HuH-7.5 (cell line): Measurements from ENCODE around the gene ENOX2.
"Not testable (repeated sequence)": the region's sequence is repeated elsewhere in the genome, so short reads cannot be mapped to it uniquely, and the experiment has no call there.

ENCODE experiments used
- DNase-seq: peaks from one replicate; pipeline ENCODE4 v3.0.0; 2011; ENCODE audit warnings: low spot score

ENOX2 gene

GRCh38 chrX:130826249-130826648 is 76.8 kb downstream of the ENOX2 start:
- no peak for DNase-seq

DNA sequence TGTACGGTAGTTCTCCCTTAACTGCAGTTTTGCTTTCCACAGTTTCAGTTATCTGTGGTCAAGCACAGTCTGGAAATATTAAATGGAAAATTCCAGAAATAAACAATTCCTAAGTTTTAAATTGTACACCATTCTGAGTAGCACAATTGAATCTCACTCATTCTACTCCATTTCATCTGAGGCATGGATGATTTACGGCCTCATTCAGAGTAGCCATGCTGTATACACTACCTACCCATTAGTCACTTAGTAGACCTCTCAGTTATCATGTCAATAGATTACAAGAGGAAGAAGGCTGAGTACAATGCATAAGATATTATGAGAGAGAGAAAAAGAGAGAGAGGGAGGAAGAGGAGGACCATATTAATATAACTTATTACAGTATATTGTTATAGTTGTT is 77.5 kb downstream of the ENOX2 start:
- DNase-seq, result no peak

GRCh38 chrX:130819367-130819766 is 83.6 kb downstream of the ENOX2 start:
- not testable (repeated sequence) for DNase-seq

DNA sequence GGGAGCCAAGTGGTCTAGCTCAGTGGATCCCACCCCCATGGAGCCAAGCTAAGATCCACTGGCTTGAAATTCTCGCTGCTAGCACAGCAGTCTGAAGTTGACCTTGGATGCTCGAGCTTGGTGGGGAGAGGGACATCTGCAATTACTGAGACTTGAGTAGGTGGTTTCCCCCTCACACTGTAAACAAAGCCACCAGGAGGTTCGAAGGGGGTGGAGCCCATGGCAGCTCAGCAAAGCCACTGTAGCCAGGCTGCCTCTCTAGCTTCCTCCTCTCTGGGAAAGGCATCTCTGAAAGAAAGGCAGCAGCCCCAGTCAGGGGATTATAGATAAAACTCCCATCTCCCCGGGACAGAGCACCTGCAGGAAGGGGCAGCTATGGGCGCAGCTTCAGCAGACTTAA is 89.1 kb downstream of the ENOX2 start:
- not testable (repeated sequence) for DNase-seq

DNA sequence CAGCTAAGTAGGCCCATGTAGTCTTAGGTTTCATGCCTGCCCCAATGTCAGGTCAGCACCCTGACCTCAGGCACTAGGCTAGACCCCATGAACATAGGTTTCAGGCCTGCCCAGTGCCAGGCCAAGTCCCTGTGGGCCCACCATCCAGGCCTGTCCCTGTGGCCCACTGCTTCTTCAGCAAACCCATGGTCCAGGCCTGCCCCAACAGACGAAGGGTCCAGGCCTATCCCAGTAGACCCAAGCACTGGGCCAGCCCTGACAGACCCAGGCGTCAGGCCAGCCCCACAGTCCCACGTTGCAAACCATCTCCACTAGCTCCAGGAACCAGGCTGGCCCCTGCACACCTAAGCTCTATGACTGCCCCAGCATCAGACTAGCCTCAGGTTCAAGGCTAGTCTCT is 92.4 kb downstream of the ENOX2 start:
- DNase-seq, result no peak

GRCh38 chrX:130805903-130806302 is 97.1 kb downstream of the ENOX2 start:
- no peak for DNase-seq

DNA sequence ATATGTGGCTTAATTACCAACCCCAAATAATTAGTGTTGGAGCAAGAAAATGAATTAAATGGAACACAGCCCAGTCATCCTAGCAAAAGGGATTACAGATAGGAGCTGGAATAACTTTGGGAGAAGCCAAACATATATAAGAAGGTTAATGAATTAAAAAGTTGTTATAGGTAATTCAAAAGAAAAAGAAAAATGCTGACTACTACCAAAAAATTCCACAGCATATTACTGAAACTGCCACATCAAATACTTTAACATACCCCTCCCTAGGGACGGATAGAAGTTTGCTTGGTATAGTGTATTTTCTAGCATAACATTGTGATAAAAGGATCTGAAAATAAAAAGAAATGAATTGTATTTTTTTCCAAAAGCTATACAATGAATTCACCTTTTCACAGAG is 99.5 kb downstream of the ENOX2 start:
- no peak for DNase-seq

DNA sequence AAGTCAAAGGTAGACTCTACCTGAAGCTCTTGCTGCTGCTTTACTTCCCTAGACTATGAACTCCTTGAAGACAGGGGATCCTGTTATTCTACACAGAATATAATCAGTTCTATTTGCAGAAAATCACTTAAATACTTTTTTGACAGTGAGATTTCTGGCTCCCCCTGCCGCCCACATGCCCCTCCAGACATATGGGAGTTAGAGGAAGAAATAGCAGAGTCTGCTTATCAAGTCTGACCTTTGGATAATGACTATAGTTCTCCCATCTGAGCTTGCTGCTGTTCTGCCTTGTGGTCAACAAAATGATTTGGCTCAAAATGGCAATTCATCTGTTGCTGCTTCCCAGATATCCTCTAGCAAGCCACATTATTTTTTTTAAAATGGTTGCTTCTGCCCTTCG is 101.1 kb downstream of the ENOX2 start:
- no peak for DNase-seq

DNA sequence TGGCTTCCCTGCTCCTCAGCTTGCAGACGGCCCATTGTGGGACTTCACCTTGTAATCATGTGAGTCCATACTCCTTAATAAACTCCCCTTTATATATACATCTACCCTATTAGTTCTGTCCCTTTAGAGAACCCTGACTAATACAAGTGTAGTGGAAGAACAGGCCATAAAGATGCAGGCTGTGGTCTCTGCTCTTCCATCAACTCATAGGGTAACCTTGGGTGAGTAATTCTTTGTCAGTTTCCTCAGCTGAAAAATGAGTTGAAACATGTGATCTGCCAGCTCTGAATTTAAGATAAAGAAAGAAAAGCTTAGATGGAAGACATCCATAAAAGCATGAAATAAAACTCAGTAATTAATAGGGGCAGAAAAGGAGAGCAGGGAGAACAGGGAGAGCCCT is 103.6 kb downstream of the ENOX2 start:
- DNase-seq, result no peak

DNA sequence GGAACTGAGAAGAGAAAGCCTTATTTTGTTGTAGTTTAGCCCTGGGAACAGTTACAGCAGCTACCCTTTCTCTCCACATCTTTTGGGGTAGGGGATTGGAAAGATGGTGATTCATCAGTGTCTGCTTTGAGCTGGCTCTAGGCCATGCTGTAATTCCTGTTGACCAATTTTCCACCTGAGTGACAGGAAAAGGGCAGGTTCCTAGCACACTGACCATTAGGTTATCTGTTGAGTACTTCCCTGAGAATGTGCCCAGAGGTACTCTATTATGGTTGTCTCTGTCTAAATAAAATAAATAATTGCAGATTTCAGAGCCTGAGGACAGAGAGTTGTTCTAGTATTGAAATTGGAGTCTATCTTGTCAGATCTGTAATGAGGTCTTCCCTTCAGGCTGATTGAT is 109.0 kb downstream of the ENOX2 start:
- DNase-seq, result no peak

DNA sequence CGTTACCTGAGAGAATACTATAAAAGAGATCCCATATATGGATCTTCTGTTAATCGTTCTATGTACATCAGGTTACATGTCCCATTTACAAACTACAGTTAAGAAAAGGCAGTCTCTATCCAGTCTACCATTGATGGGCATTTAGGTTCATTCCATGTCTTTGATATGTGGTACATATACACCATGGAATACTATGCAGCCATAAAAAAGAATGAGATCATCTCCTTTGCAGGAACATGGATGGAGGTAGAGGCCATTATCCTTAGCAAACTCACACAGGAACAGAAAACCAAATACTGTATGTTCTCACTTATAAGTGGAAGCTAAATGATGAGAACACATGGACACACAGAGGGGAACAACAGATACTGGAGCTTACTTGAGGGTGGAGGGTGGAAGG is 111.1 kb downstream of the ENOX2 start:
- DNase-seq, result not testable (repeated sequence)

- no peak for DNase-seq
Observed at GRCh38 chrX:130789793-130790192, 113.2 kb downstream of the ENOX2 start.

DNA sequence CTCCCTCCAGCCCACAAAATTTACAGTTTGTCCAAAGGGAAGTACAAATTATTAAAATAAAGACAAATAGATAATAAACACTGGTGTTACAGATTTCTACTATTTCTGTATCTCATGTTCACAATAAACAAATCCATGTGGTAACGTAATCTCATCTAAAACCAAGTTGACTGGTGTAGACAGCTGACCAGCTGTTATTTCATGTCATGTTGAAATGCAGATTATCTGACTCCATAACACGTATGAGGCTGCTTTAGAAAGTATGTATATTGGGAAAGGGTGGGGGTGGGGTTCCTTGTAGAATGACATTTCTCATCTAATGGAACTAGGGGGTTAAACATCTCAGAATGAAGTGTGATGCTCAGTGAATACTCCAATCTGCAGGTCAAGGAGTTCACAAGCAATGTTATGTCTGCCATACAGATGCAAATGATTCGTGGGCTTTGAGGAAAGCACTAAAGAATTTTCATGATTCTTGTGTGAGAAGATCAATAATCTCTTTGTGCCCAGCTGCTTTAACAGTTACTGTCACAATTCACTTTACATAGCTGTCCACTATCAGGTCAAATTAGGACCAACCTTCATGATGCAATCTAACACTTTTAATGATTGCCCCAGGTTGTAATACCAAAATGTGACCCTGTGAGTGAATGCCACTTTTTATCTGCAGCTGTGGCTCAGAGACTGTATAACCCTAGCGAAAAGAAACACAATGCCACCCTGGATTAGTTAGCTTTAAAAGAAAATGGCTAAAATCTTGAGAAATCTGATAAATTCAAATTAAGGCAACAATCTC is 114.0 kb downstream of the ENOX2 start:
- DNase-seq, result no peak

DNA sequence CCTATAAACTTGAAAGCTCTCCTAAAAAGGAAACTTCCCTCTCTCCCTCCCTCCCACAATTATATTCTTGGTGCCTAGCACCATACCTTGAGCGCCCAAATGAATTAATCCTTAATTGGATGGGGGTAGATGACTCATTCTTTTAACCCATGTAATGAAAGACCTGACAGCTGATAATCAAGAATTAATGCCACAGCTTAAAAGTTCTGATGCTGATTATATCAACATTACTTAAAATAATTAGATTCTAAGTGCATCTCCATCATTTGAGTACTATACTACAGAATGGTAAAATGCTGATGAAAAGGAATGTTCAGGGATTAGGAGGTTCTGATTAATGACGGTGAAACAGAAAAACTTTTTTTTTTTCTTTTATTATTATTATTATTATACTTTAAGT is 117.0 kb downstream of the ENOX2 start:
- DNase-seq, result no peak

GRCh38 chrX:130778773-130779172 is 124.2 kb downstream of the ENOX2 start:
- no peak for DNase-seq

DNA sequence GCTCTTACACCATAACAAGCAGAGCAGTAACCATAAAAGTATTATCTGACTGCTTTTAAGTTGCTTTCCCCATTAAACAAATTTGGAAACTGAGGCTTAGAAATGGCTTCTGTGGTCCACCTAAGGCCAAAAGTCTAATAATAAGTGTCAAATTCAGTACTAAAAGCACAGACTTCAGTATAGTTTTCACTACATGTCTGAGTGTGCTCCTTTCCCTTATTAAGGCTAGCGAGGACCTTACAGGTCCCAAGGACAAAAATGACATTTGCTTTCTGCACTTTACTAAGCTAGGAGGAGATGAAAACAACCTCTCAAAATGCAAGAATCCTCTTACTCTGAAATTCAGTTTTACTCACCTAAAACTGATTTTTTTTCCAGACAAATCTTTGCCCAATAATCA is 127.2 kb downstream of the ENOX2 start:
- DNase-seq, result no peak

DNA sequence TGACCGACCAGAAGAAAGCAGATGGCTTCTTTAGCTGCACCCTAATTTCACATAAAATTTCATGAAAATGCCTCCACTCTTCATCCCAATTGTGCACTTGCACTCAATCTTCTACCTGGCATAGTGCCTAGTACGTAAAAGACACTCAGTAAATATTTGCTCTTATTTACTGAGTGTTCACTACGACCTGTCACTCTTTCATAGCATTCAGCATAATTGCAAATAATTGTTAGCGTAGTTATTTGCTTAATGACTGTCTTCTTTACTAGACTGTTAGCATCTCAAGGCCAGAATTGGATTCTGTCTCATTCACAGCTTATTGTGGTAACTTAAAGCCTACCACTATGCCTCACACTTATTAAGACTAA is 130.2 kb downstream of the ENOX2 start:
- DNase-seq, result no peak

DNA sequence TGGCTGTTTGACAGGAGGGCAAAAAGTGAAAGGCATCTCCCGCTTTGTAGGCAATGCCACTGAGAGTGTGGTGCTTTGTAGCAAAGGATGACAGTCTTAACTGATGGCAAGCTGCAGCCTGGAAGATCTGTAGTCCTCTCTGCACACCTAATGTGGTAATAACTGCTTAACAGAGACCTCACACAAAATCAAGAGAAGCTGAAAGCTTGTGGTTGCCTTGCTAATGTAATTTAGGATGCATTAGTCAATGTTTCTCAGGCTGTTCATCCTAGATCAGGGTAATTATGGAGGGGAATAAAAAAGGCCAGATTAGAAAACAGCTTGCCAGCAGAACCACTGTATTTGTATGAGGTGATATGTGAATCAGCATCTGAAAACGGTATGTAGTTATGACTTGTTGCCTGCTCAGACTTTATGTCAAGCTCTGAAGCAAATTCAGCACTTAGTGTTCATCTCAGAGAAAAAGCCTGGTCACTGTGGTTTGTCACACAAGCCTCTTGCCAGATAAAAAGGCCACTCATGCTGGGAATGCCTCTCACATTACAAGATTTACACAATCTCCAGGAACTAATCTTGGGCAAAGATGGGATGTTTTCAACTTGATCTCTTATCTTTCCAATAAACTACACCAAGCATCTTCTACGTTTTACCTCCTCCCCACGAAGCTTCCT is 130.8 kb downstream of the ENOX2 start:
- DNase-seq, result no peak

- no peak for DNase-seq
Observed at GRCh38 chrX:130771648-130772047, 131.4 kb downstream of the ENOX2 start.

GRCh38 chrX:130771230-130771629 is 131.8 kb downstream of the ENOX2 start:
- no peak for DNase-seq

DNA sequence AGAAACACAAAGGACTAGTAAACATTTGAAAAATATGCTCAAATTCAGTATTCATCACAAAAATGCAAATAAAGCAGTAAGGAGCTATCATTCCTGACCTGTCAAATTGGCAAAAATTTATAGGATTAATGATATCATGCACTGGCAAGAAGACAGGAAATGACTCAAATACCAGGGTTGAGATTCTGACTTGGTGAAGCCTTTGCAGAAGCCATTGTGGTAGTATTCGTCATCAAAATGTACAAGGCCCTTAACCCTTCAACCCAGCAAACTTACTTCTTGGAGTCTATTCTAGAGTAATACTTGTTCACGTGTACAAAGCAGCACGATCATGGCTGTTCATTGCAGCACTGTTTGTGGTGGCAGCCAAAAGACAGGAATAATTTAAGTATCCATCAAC is 132.4 kb downstream of the ENOX2 start:
- no peak for DNase-seq

- DNase-seq, result no peak
Observed at GRCh38 chrX:130769835-130770234, 133.2 kb downstream of the ENOX2 start.

GRCh38 chrX:130758072-130758471 is 144.9 kb downstream of the ENOX2 start:
- no peak for DNase-seq

- DNase-seq, result no peak
Observed at GRCh38 chrX:130756233-130756632, 146.8 kb downstream of the ENOX2 start.
